BJ (cell line): Measurements from ENCODE around the gene NPEPPS. TPM values are rescaled to one million over a fixed set of nuclear protein-coding genes. Genes with fewer than 3 reads are reported as not detected.

Source experiments
- CTCF ChIA-PET: fragments of 350-600 bp; formaldehyde crosslinking; extraction: SDS; loops from one replicate; lab custom pipeline; 2021; ENCODE audit warnings: antibody characterized with exemption, inconsistent platforms; lab: Yijun Ruan, JAX
- POLR2A ChIA-PET: fragments of 300-600 bp; sonication (Branson Sonifier 250); formaldehyde crosslinking; extraction: SDS; loops from one replicate; lab custom pipeline; 2021; ENCODE audit warnings: antibody characterized with exemption; lab: Charles Lee
- DNase-seq: peaks from one replicate; pipeline ENCODE4 v3.0.0-alpha.2; 2011; ENCODE audit warnings: low read depth
- H3K27me3 ChIP-seq: 2 replicates; pipeline ENCODE4 v1.6.0; 2011; ENCODE audit warnings: low read length; ENCODE audit not compliant: control insufficient read depth, insufficient read depth
- H3K36me3 ChIP-seq: 2 replicates; pipeline ENCODE4 v1.5.1; 2011; ENCODE audit warnings: low read length; ENCODE audit not compliant: control insufficient read depth, insufficient read depth
- H3K4me3 ChIP-seq: 2 replicates; pipeline ENCODE4 v1.5.1; 2011; ENCODE audit warnings: low read depth, mild to moderate bottlenecking, control low read depth, low read length
- polyA plus RNA-seq: library from polyadenylated mRNA; depleted of rRNA; stranded (reverse); fragments of >200 nt; gene quantifications from 2 replicates; pipeline ENCODE4 v1.2.3, GENCODE V29; 2011; rRNA removed
- small RNA-seq: library from RNA; depleted of rRNA; stranded (forward); fragments of <200 nt; gene quantifications from one replicate; pipeline ENCODE3, GENCODE V24; 2012; ENCODE audit warnings: low replicate concordance, low read depth; ENCODE audit not compliant: insufficient read length
- TF ChIP-seq, protein P1 (sequence below): IDR thresholded peaks from 2 replicates; pipeline ENCODE4 v1.5.1; 2011; ENCODE audit warnings: low read depth, mild to moderate bottlenecking, control low read depth, inconsistent platforms, low read length, moderate library complexity; ENCODE audit not compliant: insufficient read depth

The NPEPPS gene
- polyA plus RNA-seq, 1 experiment: 60.2 TPM

DNA sequence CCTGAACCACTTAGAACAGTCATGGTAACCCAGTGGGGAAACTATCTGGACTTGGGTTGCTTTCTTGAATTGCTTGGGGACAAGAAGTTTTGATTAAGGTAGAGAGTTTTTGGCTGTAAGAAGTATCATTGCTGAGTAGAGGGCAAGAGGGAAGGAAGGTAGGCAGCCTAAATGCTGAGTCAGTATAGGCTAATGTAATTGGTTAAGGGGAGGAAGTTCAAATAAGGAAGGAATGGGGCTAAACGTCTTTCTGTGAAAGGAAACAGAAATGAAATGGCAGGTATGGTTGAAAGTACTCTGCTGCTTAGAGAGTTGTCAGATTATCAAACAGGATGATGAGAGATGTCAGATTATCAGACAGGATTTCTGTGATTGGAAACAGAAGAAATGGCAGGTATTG lies 139.2 kb downstream of the NPEPPS start:
- ChIA-PET CTCF (no interaction called here), POLR2A (no interaction called here)
- TF ChIP-seq, protein P1, sequence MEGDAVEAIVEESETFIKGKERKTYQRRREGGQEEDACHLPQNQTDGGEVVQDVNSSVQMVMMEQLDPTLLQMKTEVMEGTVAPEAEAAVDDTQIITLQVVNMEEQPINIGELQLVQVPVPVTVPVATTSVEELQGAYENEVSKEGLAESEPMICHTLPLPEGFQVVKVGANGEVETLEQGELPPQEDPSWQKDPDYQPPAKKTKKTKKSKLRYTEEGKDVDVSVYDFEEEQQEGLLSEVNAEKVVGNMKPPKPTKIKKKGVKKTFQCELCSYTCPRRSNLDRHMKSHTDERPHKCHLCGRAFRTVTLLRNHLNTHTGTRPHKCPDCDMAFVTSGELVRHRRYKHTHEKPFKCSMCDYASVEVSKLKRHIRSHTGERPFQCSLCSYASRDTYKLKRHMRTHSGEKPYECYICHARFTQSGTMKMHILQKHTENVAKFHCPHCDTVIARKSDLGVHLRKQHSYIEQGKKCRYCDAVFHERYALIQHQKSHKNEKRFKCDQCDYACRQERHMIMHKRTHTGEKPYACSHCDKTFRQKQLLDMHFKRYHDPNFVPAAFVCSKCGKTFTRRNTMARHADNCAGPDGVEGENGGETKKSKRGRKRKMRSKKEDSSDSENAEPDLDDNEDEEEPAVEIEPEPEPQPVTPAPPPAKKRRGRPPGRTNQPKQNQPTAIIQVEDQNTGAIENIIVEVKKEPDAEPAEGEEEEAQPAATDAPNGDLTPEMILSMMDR: no peak
- no peak for DNase-seq
- Histone ChIP-seq H3K4me3 (no peak overlapping the region), H3K36me3 (peaks cover 37% of the 10 kb centered on the region), H3K27me3 (no peaks in the 10 kb centered on the region)

Small RNAs within 50 kb of the gene (small RNA-seq; reads per million reads assigned to genes)
- gene RF00019: not detected

Other genes with a start within 250 kb of the NPEPPS start
- 0.22 and 0.93 TPM in 2 replicates for gene EFCAB13, start 207.2 kb upstream of the NPEPPS start, polyA plus RNA-seq
- 171 and 184 TPM in 2 replicates for gene KPNB1, start 118.8 kb downstream of the NPEPPS start, polyA plus RNA-seq
- 4.7 and 7.3 TPM in 2 replicates for gene TBKBP1, start 163.1 kb downstream of the NPEPPS start, polyA plus RNA-seq
- gene TBX21, start 202.1 kb downstream of the NPEPPS start, polyA plus RNA-seq: not detected in 2 replicates